ENCODE results near the gene ORMDL3.

DNA sequence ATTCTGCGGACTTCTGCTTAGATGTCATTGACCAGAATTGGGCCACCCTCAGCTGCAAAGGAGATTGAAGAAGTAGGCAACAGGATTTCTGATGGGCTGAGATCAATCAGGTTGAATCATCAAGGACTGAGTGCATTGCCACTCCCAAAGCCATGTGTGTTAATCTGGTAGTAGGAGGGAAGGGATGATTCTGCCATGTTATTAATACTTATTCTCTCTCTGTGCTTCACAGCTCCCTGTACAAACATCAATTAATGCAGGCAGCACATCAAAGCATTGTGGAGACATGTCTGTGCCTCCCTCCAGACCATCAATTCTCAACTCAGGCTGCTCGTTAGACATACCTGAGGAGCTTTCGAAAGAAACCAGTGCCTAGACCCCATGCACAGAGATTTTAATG, 11.7 kb upstream of the ORMDL3 start:
- TF ChIP-seq YY1 (tag by site-specific recombination; IDR thresholded peaks at IDR 0.05) (no peak), SETDB1 (IDR thresholded peaks at IDR 0.05; ENCODE audit: insufficient read length, low read length) (no peak), ZNF24 (tag by site-specific recombination; IDR thresholded peaks at IDR 0.05) (no peak), ZNF48 (tag by site-specific recombination; IDR thresholded peaks at IDR 0.05) (no peak), ZNF830 (tag by site-specific recombination; IDR thresholded peaks at IDR 0.05; ENCODE audit: low read depth) (no peak), KLF1 (tag by site-specific recombination; IDR thresholded peaks at IDR 0.05) (no peak), ZFHX2 (tag by site-specific recombination; conservative IDR thresholded peaks at IDR 0.05) (no peak), ZNF544 (tag by site-specific recombination; IDR thresholded peaks at IDR 0.05) (no peak), ZNF239 (tag by site-specific recombination; IDR thresholded peaks at IDR 0.05) (no peak)
- TF ChIP-seq, protein P1, sequence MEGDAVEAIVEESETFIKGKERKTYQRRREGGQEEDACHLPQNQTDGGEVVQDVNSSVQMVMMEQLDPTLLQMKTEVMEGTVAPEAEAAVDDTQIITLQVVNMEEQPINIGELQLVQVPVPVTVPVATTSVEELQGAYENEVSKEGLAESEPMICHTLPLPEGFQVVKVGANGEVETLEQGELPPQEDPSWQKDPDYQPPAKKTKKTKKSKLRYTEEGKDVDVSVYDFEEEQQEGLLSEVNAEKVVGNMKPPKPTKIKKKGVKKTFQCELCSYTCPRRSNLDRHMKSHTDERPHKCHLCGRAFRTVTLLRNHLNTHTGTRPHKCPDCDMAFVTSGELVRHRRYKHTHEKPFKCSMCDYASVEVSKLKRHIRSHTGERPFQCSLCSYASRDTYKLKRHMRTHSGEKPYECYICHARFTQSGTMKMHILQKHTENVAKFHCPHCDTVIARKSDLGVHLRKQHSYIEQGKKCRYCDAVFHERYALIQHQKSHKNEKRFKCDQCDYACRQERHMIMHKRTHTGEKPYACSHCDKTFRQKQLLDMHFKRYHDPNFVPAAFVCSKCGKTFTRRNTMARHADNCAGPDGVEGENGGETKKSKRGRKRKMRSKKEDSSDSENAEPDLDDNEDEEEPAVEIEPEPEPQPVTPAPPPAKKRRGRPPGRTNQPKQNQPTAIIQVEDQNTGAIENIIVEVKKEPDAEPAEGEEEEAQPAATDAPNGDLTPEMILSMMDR (tag by site-specific recombination; IDR thresholded peaks at IDR 0.05): no peak
- TF ChIP-seq, protein P2, sequence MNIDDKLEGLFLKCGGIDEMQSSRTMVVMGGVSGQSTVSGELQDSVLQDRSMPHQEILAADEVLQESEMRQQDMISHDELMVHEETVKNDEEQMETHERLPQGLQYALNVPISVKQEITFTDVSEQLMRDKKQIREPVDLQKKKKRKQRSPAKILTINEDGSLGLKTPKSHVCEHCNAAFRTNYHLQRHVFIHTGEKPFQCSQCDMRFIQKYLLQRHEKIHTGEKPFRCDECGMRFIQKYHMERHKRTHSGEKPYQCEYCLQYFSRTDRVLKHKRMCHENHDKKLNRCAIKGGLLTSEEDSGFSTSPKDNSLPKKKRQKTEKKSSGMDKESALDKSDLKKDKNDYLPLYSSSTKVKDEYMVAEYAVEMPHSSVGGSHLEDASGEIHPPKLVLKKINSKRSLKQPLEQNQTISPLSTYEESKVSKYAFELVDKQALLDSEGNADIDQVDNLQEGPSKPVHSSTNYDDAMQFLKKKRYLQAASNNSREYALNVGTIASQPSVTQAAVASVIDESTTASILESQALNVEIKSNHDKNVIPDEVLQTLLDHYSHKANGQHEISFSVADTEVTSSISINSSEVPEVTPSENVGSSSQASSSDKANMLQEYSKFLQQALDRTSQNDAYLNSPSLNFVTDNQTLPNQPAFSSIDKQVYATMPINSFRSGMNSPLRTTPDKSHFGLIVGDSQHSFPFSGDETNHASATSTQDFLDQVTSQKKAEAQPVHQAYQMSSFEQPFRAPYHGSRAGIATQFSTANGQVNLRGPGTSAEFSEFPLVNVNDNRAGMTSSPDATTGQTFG (tag by site-specific recombination; IDR thresholded peaks at IDR 0.05; ENCODE audit: borderline replicate concordance): no peak
- TF ChIP-seq, protein P3, sequence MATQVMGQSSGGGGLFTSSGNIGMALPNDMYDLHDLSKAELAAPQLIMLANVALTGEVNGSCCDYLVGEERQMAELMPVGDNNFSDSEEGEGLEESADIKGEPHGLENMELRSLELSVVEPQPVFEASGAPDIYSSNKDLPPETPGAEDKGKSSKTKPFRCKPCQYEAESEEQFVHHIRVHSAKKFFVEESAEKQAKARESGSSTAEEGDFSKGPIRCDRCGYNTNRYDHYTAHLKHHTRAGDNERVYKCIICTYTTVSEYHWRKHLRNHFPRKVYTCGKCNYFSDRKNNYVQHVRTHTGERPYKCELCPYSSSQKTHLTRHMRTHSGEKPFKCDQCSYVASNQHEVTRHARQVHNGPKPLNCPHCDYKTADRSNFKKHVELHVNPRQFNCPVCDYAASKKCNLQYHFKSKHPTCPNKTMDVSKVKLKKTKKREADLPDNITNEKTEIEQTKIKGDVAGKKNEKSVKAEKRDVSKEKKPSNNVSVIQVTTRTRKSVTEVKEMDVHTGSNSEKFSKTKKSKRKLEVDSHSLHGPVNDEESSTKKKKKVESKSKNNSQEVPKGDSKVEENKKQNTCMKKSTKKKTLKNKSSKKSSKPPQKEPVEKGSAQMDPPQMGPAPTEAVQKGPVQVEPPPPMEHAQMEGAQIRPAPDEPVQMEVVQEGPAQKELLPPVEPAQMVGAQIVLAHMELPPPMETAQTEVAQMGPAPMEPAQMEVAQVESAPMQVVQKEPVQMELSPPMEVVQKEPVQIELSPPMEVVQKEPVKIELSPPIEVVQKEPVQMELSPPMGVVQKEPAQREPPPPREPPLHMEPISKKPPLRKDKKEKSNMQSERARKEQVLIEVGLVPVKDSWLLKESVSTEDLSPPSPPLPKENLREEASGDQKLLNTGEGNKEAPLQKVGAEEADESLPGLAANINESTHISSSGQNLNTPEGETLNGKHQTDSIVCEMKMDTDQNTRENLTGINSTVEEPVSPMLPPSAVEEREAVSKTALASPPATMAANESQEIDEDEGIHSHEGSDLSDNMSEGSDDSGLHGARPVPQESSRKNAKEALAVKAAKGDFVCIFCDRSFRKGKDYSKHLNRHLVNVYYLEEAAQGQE (tag by site-specific recombination; IDR thresholded peaks at IDR 0.05): no peak
